Activated T-cell treated with anti-CD3 and anti-CD28 coated beads for 4 hours (primary cell): Measurements from ENCODE around the gene GIT2.
"Not testable (repeated sequence)": the region's sequence is repeated elsewhere in the genome, so short reads cannot be mapped to it uniquely, and the experiment has no call there.

Experiments used
- DNase-seq: peaks from one replicate; pipeline ENCODE4 v3.0.0-alpha.2; 2020

The GIT2 gene

GRCh38 chr12:109944561-109945359 lies 51.4 kb downstream of the GIT2 start:
- DNase-seq = no peak

GRCh38 chr12:109943811-109944210 lies 52.4 kb downstream of the GIT2 start:
- no peak for DNase-seq

- no peak for DNase-seq
Measured at GRCh38 chr12:109940339-109940923, 55.7 kb downstream of the GIT2 start.

- no peak for DNase-seq
Measured at GRCh38 chr12:109939504-109939903, 56.7 kb downstream of the GIT2 start.

GRCh38 chr12:109938947-109939346 lies 57.2 kb downstream of the GIT2 start:
- DNase-seq = no peak

GRCh38 chr12:109937371-109937770 lies 58.8 kb downstream of the GIT2 start:
- no peak for DNase-seq

DNA sequence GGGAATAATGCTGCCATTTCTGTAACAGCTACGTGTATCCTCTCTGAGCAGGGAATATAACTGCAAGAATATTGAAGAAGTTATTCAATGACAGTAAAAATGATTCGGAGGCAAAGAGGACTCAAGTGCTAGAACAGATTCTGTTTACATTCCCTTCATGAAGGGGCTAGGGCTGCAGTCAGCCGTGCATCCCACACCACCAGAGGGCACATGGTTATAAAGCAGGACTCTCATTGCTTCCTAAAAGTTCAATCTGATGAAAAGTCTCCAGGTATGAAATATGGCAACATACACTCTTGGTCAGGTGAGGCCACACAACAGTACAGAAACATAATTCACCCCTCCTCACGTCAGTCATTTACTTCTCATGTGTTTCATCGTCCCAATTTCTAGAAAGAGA lies 62.1 kb downstream of the GIT2 start:
- no peak for DNase-seq

GRCh38 chr12:109932878-109933503 lies 63.2 kb downstream of the GIT2 start:
- no peak for DNase-seq

- DNase-seq = no peak
Measured at GRCh38 chr12:109931143-109931542, 65.0 kb downstream of the GIT2 start.

DNA sequence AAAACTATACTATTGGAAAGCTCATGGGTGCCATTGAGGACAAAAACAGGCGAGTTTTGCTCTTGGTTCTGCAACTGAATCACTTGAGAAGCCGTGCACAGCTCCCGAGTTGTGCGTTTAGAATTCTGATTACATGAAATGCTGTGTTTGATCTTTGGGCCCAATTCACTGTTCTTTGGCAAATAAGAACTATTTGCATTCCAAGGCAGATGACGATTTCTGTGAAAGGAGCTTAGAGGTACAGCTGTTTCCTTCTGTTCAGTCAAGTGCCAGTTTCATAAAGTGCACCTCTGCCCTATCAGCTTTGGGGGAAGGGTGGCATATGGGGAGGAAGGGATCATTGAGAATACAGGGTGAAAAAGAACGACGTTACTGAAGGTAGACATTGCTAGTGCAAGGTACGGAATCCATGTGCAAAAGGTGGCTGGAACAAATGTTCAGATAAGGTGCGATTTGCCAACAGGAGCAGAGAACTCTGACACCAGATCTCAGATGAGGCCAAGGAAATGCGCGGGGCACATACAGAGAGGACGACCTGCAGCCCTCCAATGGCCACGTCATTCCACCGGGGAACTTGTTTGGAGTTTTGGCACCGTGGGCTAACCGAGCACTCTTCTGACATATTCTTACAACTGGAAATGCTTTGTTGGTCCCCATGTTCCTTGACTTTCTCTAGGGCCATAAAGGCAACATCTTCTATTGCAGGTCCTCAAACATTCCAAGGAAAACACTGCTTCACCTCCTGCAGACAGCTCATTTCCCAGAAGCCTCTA lies 66.0 kb downstream of the GIT2 start:
- DNase-seq = no peak

GRCh38 chr12:109929326-109929725 lies 66.8 kb downstream of the GIT2 start:
- DNase-seq = not testable (repeated sequence)

GRCh38 chr12:109928058-109928656 lies 68.0 kb downstream of the GIT2 start:
- no peak for DNase-seq

GRCh38 chr12:109927622-109928021 lies 68.5 kb downstream of the GIT2 start:
- DNase-seq = peak; percentile 15

DNA sequence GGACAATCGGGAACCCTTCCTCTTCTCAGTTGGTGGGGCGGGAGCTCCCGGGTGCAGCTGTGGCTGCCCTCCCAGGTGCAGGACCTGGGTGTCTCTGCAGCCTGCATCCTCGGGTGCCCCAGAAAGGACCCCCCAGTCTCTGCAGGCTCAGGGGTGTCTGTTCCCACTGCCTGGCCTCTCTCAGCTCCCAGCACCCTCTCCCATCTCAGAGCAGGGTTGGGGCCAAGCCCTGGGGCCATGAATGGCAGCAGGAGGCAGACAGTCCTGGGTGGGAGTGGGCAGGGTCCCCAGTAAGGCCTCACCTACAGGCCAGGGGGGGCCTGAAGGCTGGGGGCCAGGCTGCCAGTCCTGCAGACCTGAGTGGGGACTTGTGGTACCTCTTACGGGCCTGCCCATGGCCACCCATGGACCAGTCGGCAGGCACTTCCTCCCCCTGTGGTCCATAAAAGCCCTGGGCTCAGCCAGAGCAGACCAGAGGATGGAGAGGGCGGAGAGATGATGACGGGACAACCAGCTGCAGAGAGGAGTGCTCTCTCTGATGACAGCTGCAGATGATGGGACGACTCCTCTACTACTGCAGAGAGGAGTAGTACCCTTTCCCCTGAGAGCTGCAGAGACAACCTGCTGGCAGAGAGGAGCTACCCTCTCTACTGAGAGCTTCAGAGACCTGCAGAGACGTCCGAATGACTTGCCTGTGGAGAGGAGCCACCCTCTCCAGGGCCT lies 69.5 kb downstream of the GIT2 start:
- no peak for DNase-seq

DNA sequence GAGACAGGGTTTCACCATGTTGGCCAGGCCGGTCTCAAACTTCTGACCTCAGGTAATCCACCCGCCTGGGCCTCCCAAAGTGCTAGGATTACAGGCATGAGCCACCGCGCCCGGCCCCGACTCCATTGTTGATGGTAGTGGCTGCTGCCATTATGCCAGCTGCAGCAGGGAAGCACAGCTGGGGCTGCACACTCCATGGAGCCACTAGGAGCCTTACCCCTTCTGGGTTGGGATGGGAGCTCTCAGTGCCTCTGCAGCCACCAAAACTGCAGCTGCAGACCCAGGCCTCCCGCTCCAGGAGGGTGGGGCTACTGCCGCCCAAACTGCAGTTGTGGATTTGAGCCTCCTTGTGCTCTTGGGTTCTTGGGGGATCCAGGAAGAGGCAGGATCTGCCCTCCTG lies 70.2 kb downstream of the GIT2 start:
- no peak for DNase-seq

- no peak for DNase-seq
Measured at GRCh38 chr12:109925185-109925840, 70.9 kb downstream of the GIT2 start.

DNA sequence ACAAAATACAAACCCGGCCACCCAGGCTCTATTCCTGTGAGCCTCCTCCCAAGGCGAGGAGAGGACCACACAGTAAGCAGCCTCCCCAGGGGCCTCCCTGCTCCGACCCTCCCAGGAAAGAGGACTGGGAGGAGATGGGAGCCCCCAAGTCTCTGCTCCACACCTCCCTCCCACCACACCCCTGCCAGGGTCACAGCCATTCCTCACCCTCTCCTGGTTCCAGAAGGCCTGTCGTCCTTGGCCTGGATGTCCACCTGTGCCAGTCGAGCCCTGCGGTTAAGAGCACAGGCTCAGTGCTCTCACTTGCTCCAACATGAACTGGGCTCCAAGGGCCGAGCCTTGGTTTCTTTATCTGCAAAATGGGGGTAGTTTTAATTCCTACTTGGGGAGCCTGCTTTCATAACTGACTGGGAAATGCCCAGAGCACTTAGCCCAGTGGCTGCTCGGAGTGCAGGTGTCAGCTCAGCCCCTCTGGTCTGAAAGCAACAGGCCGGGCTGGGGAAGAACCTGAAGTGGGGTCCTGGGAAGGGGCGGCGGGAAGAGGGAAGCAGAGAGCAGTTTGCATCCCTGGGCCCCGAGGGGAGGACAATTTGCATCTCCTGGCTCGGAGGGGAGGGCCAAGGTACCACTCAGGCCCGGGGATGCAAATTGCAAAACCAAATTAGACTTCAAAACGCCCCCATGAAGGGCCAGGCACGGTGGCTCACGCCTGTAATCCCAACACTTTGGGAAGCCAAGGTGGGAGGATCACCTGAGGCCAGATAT lies 72.5 kb downstream of the GIT2 start:
- no peak for DNase-seq

GRCh38 chr12:109923038-109923437 lies 73.1 kb downstream of the GIT2 start:
- DNase-seq = no peak

DNA sequence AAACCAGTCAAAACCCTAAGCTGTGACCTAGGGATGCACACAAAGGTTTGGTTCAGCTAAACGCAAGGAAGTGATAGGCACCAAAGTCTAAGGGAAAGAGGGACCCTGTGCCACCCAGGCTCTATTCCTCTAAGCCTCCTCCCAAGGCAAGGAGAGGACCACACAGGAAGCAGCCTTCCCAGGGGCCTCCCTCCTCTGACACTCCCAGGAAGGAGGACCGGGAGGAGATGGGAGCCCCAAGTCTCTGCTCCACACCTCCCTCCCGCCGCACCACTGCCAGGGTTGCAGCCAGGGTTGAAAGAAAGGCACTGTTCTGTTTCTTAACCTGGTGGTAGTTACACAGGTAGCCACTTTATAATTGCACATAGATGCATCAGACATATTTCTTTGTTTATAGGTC lies 74.2 kb downstream of the GIT2 start:
- DNase-seq = no peak

DNA sequence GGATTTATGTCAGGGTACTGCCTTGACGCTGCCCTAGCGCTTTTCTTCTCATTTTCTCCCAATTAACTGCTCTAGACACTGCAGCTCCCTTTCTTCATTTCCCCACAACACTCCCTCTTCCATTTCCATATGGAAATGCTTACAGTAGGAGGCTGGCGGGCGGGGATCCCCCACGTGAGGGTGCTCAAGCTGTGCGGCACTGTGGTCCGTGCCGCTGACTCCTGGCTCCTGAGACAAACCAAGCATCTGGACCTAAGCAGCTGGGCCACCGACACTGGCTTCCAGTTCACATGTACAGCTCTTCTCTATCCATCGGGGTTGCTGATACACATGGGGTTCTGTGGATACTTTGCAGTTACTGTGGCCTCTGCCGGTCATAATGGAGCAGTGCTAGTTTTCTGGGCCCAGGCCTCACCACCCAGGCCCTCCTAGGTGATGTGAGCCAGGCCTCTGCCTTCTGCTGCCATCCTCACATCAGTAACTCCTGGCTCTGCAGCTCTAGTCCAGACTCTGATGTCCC lies 75.8 kb downstream of the GIT2 start:
- DNase-seq = no peak

DNA sequence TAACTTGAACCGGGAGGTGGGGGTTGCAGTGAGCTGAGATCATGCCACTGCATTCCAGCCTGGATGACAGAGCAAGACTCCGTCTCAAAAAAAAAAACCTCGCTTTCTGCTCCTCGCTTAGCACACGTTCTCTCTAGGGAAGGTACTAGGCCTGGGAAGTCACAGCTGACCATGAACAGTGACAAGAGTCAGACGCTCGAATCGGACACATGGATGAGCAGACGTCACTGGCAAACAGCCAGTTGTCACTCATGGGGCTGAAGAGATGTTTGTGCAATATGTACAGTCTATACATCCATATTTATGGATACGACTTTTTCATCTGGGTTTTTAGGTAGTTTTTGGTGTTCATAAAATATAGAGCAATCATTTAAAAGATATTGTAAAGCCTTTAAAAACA lies 76.7 kb downstream of the GIT2 start:
- DNase-seq = no peak
